HUES64 (cell line): ENCODE data around the gene TNIK. TPM values are rescaled to one million over a fixed set of nuclear protein-coding genes. Genes with fewer than 3 reads are reported as not detected.

Source experiments
- H3K27ac ChIP-seq: 2 replicates; pipeline ENCODE4 v1.7.0; 2013; ENCODE audit warnings: low read depth, low read length, inconsistent platforms
- H3K27me3 ChIP-seq: 2 replicates; pipeline ENCODE4 v1.6.1; 2013; ENCODE audit warnings: mild to moderate bottlenecking, low read length; ENCODE audit not compliant: insufficient read depth
- H3K36me3 ChIP-seq: 2 replicates; pipeline ENCODE4 v1.6.1; 2013; ENCODE audit warnings: mild to moderate bottlenecking, low read length; ENCODE audit not compliant: insufficient read depth
- H3K4me1 ChIP-seq: 2 replicates; pipeline ENCODE4 v1.6.1; 2013; ENCODE audit warnings: mild to moderate bottlenecking, low read length, moderate library complexity; ENCODE audit not compliant: insufficient read depth
- H3K4me3 ChIP-seq: 2 replicates; pipeline ENCODE4 v1.5.1; 2013; ENCODE audit warnings: mild to moderate bottlenecking, low read length, moderate library complexity
- H3K9ac ChIP-seq: 2 replicates; pipeline ENCODE4 v1.6.1; 2013; ENCODE audit warnings: mild to moderate bottlenecking, low read depth, low read length
- H3K9me3 ChIP-seq: 2 replicates; pipeline ENCODE4 v1.6.1; 2013; ENCODE audit warnings: low read depth, low read length; ENCODE audit not compliant: insufficient read depth
- WGBS: fragments of 150-250, 120-280 bp; methylation state at CpG from one replicate; pipeline ENCODE4 v1.1.7; 2013; ENCODE audit warnings: missing lambda C conversion rate; 5-methylcytosine and 5-hydroxymethylcytosine counted together
- polyA plus RNA-seq, 2 experiments: library from polyadenylated mRNA; stranded (reverse); fragments of 50-300 nt; gene quantifications; one replicate each; pipeline ENCODE4 v1.2.3, GENCODE V29; 2013

The TNIK gene
- 30.8 TPM for polyA plus RNA-seq (2013, experiment 1 of 2)
- polyA plus RNA-seq (2013, experiment 2 of 2): 32.2 TPM

DNA sequence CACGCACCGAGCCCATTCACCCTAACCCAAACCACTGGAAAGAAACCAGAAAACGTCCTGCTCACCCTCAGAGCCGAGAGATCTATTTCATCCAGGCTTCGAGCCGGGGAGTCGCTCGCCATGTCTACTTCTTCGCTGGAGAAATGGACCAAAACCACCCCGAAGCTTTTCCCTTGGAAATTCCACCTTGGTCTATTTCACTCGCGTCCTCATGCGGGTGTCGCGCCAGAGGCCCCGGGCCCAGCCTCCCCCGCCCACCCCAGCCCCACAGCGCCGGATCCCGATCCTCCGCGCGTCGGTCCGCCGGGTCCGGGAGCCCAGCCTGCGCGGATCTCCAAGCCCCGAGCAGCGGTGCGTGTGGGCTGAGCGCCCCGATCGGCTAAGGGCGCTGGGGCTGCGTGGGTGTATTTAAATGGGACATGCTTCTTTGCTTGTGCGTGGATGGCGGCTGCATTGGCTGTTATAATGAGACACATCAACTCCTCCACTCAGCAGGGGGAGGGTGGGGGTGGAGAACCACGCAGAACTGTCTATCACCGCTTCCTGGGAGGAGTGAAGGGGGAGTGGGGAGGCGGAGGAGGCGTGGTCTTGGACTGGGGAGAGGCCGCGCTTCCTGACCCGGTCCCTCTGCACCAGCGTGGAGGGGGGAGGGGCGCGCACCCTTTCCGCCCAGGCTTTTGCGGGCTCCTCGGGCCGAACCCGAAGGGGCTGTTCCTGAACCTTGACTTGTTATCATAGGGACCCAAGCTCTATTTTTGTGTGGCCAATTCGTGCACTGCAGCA, at the start of gene TNIK:
Gene TNIK (minus strand): TSS at position 464 of the 783 bp plus-strand sequence. CDS start 342 bp downstream, at position 122.
- Histone ChIP-seq H3K27me3 (peaks cover 44% of the 10 kb centered on the region), H3K9ac (peak within 1 kb of the TSS; percentile 59), H3K27ac (peak within 1 kb of the TSS; percentile 70; the same call in 1 of the 2 replicates), H3K4me1 (peaks cover 31% of the 10 kb centered on the region), H3K4me3 (peak within 1 kb of the TSS; percentile 87), H3K36me3 (no peaks in the 10 kb centered on the region), H3K9me3 (no peaks in the 10 kb centered on the region)
- WGBS: under 1% methylated on average over 53 of the region's 55 CpGs

DNA sequence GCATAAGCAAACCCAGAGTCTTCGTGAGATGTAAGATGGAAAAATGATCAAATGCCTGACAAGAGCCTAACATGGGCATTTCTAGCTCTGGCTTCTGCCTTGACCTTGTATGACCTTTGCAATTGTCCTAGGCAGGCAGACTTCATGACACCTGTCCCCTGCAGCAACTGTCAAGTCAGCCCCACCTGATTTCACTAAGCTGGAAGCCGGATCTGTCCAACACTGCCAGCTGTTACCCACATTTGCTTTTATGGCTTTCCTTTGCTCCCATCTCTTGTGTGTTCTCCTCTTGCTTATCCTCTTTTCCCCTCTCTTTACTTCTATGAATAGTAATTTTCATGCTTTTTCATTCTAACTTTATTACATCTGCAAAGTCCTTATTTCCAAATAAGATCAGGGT, 48.5 kb upstream of the TNIK start:
- no peaks in the 10 kb centered on the region for H3K27me3 ChIP-seq
- 92% methylated on average over 2 of the region's 2 CpGs for WGBS
- no peak overlapping the region for H3K27ac ChIP-seq
- no peak overlapping the region for H3K9ac ChIP-seq
- no peaks in the 10 kb centered on the region for H3K4me1 ChIP-seq
- H3K36me3 ChIP-seq: no peaks in the 10 kb centered on the region
- no peaks in the 10 kb centered on the region for H3K9me3 ChIP-seq
- H3K4me3 ChIP-seq: no peak overlapping the region

DNA sequence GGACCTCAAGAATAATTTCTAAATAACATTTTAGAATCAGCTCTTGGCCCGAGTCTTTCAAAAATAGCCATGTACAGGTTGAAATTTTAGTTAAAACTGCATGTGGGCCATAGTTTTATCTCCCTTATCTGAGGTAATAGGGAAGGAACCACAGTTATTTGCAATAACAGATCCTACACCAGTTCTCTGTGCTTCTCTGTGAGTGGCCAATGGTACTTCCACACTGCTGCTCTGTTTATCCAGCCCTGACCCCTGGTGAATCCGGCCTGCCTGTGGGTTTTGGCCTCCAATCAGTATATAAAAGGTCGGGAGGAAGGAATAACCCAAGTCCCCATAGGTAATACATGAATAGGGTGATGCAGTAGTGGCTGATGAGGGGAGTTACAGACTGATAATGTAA, 48.0 kb upstream of the TNIK start:
- 82% methylated on average over 3 of the region's 3 CpGs for WGBS
- Histone ChIP-seq H3K4me1 (no peaks in the 10 kb centered on the region), H3K36me3 (no peaks in the 10 kb centered on the region), H3K9me3 (no peaks in the 10 kb centered on the region), H3K9ac (no peak overlapping the region), H3K27me3 (no peaks in the 10 kb centered on the region), H3K27ac (no peak overlapping the region), H3K4me3 (no peak overlapping the region)

DNA sequence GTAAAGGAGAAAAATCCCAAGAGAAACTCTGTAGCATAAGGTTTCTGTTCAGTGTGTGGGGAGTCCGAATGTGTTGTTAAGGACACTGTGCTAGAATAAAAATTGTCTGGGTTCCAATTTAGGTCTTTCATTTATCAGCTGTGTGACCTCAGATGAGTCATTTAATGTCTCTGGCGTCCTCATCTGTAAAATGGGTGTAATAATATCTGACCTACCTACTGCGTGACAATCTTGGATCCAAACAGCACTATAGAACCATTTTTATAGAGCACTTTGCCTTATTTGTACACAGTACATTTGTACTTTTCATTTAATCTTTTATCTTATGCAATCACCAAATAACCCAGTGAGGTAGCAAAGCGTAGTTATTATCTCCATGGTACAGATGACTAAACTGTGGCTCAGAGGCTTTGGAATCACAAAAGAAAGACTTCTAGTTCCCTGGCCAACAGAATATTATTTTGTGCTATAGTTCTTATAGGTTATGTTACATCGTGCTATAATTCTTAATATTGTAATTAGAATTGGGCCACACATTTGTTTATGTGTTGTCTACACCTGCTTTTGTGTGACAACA, 46.6 kb upstream of the TNIK start:
- Histone ChIP-seq H3K4me1 (no peaks in the 10 kb centered on the region), H3K27me3 (no peaks in the 10 kb centered on the region), H3K4me3 (no peak overlapping the region), H3K27ac (no peak overlapping the region), H3K9me3 (no peaks in the 10 kb centered on the region), H3K9ac (no peak overlapping the region), H3K36me3 (no peaks in the 10 kb centered on the region)
- 92% methylated on average over 5 of the region's 5 CpGs for WGBS

DNA sequence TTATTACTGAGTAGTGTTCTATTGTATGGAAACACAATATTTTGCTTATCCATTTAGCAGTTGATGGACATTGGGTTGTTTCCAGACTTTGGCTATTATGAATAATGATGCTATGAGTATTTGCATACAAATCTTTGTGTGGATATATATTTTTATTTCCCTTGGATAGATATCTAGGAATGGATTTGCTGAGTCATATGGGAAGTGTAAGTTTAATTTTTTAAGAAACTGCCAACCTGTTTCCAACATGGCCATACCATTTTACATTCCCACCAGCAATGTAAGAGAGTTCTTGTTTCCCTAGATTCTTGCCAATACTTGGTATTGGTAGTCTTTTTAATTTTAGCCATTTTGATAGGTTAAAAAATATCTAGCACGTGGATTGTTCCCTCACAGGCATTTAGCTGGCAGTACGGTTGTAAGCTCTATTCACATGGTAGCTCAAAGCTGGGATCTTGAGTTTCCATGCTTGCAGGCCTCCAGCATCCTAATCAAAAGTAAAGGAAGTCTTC, 45.7 kb upstream of the TNIK start:
- no peak overlapping the region for H3K27ac ChIP-seq
- 98% methylated on average over 2 of the region's 2 CpGs for WGBS

DNA sequence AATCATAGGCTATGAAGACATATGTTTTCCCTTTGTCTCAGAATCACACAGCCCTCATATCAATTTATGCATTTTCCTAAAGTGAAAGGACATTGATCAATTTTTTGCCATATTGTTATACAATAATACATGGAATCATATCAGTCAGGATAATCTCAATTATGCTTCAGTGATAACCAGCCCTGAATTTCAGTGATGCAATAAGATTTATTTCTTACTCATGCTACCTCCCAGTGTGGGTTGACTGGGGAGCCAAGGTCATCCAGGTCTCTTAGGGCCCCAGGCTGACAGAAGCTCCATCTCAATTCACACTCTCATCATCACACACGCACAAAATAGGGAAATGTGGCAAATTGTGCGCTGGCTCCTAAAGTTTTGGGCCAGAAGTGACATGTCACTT, 44.2 kb upstream of the TNIK start:
- no peak overlapping the region for H3K27ac ChIP-seq
- H3K36me3 ChIP-seq: no peaks in the 10 kb centered on the region
- no peaks in the 10 kb centered on the region for H3K4me1 ChIP-seq
- no peaks in the 10 kb centered on the region for H3K27me3 ChIP-seq
- WGBS: 98% methylated on average over 2 of the region's 2 CpGs
- no peak overlapping the region for H3K4me3 ChIP-seq
- H3K9ac ChIP-seq: no peak overlapping the region
- H3K9me3 ChIP-seq: no peaks in the 10 kb centered on the region

More for the DNA sequence above, 45.7 kb upstream of the TNIK start:
- H3K36me3 ChIP-seq: no peaks in the 10 kb centered on the region
- H3K4me1 ChIP-seq: no peaks in the 10 kb centered on the region
- no peak overlapping the region for H3K9ac ChIP-seq
- H3K9me3 ChIP-seq: no peaks in the 10 kb centered on the region
- no peaks in the 10 kb centered on the region for H3K27me3 ChIP-seq
- H3K4me3 ChIP-seq: no peak overlapping the region

DNA sequence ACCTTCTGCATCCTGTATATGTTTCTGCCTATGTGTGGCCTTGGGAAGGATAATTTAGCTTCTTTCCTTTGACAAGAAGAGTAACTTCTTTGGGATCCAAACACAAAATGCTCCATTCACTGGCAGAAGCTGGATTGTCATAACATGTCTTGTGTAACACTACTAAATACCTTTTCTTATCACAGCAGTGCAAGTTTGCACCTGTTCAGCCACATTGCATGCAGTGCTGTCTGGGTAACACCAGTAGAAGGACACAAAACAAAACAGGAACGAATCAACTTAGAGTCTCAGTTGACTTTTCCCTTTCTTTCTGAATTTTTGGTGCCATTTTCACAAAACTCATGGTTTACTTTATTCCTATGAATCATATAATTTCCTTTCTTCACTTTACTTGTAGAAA, 43.6 kb upstream of the TNIK start:
- WGBS: 85% methylated on average over 1 of the region's 1 CpG
- Histone ChIP-seq H3K9ac (no peak overlapping the region), H3K36me3 (no peaks in the 10 kb centered on the region), H3K27me3 (no peaks in the 10 kb centered on the region), H3K4me1 (no peaks in the 10 kb centered on the region), H3K4me3 (no peak overlapping the region), H3K9me3 (no peaks in the 10 kb centered on the region), H3K27ac (no peak overlapping the region)

DNA sequence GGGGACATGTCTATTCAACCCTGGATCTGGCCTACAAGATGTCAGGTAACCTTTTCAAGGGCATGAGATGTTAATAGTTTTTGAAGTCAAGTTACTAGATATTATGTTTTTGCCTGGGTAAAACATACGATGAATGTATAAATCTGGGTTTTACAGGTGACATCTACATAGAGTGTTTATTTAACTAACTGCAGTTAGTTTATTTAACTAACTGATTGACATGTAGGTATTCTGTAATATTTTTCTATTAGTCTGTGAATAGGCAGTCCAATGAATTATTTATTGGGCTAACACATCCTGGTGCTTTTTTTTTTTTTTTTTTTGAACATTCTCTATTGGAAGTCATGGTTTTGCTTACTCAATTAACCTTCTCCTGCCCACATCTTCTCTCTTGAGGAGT, 38.7 kb upstream of the TNIK start:
- H3K36me3 ChIP-seq: no peaks in the 10 kb centered on the region
- H3K9ac ChIP-seq: no peak overlapping the region
- peaks cover 7% of the 10 kb centered on the region; the same call in 1 of the 2 replicates for H3K4me1 ChIP-seq
- no peaks in the 10 kb centered on the region for H3K27me3 ChIP-seq
- H3K9me3 ChIP-seq: no peaks in the 10 kb centered on the region
- H3K4me3 ChIP-seq: no peak overlapping the region
- no peak overlapping the region for H3K27ac ChIP-seq
- WGBS: 95% methylated on average over 1 of the region's 1 CpG

DNA sequence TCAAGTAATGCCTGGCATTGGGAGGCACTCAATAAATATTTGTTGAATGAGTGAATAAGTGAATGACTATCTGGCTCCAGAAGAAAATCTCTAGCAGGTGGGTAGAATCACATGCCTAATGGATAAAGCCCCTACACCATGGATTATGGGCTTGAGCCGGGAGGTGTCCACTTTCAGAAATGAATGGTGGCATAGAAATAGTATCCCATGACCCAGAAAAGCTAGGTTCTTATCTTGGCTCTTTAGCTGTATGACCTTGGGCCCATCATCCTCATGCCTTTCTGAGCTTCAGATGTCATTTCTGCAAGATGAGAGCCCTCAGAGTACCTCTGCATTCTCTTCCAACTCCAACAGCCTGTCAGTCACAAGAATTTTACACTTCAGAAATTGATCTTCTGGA, 37.3 kb upstream of the TNIK start:
- no peaks in the 10 kb centered on the region for H3K9me3 ChIP-seq
- no peaks in the 10 kb centered on the region for H3K36me3 ChIP-seq
- H3K4me3 ChIP-seq: no peak overlapping the region
- no peaks in the 10 kb centered on the region for H3K27me3 ChIP-seq
- no peak overlapping the region for H3K9ac ChIP-seq
- WGBS: 100% methylated on average over 1 of the region's 1 CpG
- H3K27ac ChIP-seq: no peak overlapping the region
- peaks cover 7% of the 10 kb centered on the region; the same call in 1 of the 2 replicates for H3K4me1 ChIP-seq

DNA sequence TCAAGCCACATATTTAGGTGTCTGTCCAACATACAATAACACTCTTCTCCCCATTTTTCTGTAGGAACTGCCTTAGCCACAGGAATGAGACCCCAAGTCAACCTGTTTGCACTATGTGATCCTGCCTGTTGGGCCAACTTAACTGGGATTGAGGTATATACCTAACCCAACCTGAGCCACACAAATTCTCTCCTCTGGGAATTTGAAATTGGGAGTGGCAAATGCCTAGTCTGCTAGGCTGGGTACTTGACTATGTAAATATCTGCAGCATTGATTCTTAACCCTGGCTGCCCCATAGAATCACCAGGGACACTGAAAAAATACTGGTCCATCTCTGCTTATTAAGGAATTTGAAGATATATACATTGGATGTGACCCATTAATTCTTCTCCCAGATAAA, 35.2 kb upstream of the TNIK start:
- Histone ChIP-seq H3K4me1 (peaks cover 7% of the 10 kb centered on the region; the same call in 1 of the 2 replicates), H3K27ac (no peak overlapping the region), H3K4me3 (no peak overlapping the region), H3K36me3 (no peaks in the 10 kb centered on the region), H3K27me3 (no peaks in the 10 kb centered on the region), H3K9ac (no peak overlapping the region), H3K9me3 (no peaks in the 10 kb centered on the region)

DNA sequence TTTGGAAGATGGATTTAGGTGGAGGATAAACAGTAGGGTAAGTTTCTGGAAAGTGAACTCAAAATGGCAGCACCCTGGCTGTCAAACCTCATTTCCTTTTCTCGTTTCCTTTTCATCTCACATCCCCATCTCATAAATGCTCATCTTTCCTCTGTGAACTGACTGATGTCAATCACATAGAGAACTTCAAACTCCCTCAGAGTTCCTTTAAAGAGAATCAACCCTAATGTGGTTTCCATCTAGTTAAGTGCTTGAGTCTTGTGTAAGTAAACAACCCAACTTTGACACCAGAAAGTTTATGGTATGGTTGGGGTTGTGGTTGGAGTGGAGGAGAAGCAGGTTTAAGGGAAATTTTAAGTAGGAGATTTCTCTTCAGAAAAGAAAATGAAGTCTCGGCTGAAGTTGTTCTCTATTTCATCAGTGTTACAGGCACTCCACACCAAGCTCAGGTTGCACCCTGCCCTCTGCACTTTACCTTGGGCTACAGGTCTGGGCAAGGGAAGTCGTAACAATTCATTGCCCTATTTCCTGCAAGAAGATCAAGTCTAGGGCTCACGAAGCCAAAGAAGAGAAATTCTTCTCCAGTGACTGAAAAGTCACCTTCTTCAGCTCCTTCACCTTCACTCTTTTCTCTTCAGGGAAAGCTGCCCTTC, 34.4 kb upstream of the TNIK start:
- H3K9me3 ChIP-seq: no peaks in the 10 kb centered on the region
- H3K4me3 ChIP-seq: no peak overlapping the region
- no peak overlapping the region for H3K9ac ChIP-seq
- peaks cover 7% of the 10 kb centered on the region; the same call in 1 of the 2 replicates for H3K4me1 ChIP-seq
- H3K36me3 ChIP-seq: no peaks in the 10 kb centered on the region
- WGBS: 94% methylated on average over 4 of the region's 4 CpGs
- no peak overlapping the region for H3K27ac ChIP-seq
- no peaks in the 10 kb centered on the region for H3K27me3 ChIP-seq
